Activated T-cell treated with anti-CD3 and anti-CD28 coated beads for 48 hours (primary cell): ENCODE data around the gene NHLRC4.
A peak's percentile ranks its signal among the peaks of the same experiment; 100 is the strongest.
"Not testable (repeated sequence)": the region's sequence is repeated elsewhere in the genome, so short reads cannot be mapped to it uniquely, and the experiment has no call there.

Experiments
- DNase-seq: peaks from one replicate; pipeline ENCODE4 v3.0.0-alpha.2; 2020; ENCODE audit warnings: low read depth

The NHLRC4 gene

DNA sequence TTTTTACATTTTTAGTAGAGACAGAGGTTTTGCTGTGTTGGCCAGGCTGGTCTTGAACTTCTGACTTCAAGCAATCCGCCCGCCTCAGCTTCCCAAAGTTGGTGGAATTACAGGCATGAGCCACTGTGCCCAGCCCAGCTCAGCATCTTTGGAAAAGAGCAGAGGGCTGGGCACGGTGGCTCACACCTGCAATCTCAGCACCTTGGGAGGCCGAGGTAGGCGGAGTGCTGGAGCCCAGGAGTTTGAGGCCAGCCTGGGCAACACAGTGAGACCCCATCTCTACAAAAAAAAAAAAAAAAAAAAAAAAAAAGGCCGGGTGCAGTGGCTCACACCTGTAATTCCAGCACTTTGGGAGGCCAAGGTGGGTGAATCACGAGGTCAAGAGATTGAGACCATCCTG lies 30.9 kb downstream of the NHLRC4 start:
- DNase-seq = not testable (repeated sequence)

DNA sequence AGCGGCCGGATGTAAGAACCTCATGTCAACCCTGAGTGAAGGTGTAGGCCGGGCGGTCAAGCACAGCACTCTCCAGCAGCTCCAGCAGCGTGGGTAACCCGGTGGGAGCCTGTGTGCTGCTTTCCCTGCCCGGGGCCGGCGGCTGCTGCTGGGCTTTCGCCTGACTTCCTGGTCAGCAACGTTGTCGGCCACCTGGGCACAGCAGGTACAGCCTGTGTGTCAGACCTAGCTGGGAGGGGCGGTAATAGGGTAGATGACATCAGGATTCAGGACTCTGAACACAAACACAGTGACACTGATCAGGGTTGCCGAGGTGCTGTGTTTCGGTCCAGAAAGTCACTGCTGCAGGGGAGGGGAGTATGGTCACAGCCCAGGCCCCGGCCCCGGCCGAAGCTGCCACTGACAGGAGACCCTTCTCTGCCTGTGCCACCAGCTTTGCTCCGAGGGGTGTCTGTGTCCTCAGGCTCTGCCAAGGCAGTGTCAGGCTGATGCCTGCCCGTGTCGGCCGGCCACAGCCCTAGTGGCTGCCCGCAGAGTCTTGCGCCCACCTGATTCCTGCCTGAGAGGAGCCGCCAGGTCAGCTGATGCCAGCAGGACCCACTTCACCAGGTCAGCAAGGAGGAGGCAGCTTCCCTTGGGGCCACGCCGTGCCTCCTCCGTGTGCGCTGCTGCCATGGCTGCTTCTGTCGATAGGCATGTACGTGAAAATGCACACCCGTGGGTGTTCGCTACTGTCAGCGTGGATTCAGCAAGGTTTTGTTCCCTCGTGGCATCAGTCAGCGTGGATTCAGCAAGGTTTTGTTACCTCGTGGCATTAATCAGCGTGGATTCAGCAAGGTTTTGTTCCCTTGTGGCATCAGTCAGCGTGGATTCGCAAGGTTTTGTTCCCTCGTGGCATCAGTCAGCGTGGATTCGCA lies 32.3 kb downstream of the NHLRC4 start:
- DNase-seq = no peak

DNA sequence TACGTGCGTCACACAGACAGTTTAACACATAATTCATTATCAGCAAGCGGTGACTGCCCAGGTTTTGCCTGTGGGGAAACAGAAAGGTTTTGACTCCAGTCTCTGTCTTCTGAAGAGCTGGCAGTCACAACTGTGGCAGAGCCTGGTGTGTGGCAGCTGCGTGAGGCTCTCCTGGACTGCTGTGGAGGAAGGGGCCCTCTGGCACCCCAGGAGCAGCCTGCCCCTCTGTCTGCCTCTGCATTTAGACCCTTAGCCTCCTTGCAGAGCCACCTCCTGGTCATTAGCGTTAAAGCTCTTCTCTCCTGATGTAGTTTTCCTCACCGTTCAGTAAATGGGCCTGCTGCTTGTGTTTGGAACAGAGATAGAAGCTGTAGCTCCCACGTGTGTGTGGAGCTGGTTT lies 34.0 kb downstream of the NHLRC4 start:
- DNase-seq = no peak

DNA sequence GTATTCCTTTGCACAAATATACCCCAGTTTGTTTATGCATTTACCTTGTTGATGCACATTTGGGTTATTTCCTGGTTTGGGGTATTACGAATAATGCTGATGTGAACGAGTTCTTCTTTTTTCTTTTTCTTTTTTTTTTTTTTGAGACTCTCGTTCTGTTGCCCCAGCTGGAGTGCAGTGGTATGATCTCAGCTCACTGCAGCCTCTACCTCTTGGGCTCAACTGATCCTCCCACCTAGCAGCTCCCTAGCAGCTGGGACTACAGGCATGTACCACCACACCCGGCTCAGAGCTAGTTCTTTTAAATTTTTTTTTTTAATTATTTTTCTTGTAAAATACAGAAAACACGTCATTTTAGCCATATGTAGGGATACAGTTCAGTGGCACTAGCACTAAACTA lies 37.1 kb downstream of the NHLRC4 start:
- DNase-seq = no peak

DNA sequence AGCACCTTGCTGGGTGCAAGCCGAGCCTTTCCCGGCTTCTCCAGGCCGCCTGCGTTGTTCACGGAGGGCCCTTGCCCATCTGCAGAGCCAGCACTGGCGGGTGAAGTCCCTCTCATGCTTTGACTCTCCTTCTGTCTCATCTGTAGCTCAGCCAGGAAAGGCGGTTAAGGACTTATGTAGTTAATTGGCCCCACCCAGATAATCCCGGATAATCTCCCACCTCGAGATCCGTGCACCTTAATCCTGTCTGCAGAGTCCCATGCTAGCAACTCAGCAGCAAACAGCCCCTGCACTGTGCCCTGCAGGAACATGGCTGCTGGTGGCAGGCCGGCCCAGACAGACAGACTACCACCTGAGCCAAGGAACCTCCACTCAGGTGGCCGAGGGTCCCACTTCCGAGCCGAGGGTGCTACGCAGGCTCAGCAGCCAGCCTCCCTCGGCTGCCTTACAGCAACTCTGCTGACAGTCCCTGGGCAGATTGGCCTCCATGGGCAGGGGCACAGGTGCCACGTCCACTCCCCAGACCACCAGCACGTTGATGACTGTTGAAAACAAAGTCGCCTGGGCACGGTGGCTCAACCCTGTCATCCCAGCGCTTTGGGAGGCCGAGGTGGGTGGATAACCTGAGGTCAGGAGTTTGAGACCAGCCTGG lies 40.0 kb downstream of the NHLRC4 start:
- DNase-seq = no peak

DNA sequence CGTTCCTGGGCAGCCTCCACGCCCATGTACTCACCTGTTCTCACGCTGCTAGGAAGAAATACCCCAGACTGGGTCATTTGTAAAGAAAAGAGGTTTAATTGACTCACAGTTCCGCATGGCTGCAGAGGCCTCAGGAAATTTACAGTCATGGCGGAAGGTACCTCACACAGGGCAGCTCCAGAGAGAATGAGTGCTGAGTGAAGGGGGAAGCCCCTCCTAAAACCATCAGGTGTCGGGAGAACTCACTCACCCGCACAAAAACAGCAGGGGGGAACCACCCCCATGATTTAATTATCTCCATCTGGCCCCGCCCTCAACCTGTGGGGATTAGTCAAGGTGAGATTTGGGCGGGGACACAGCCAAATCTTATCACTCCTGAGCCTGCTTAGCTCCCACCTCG lies 41.2 kb downstream of the NHLRC4 start:
- peak; percentile 58 for DNase-seq

DNA sequence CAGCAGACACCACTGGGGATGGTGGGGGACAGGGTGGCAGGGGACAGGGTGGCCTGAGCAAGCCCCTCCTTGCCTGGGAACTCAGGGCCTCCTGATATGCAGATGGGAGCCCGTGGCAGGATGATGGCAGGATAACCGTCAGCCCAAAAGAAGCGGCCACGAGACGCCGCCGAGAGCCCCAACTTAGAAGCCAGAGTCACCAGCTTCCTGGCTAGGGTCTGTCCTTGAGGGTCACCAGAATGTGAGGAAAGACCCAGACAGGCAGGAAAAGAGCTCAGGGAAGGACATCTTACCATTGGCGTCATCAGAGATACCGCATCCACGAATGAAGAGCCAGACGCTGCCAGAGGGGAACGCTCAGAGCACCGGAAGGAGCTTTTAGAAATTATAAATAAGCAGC lies 42.5 kb downstream of the NHLRC4 start:
- no peak for DNase-seq

DNA sequence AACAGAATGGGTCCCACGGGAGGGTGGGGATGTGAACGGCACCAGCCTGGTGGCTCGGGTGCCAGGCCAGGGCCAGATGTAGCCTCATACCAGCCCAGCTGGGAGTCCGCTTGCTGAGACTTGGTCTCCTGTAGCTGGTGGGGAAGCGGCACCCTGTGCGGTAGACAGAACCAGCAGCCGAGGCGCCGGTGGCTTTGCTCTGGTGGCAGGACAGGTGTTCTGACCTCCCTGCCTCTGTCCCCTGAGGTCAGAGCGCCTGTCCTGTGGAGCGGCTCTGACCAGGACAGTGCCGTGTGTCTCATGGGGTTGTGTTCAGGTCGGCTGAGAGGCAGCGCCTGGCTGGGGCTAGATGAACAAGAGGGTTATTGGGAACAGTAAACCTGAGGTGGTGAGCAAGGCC lies 43.2 kb downstream of the NHLRC4 start:
- DNase-seq = no peak

DNA sequence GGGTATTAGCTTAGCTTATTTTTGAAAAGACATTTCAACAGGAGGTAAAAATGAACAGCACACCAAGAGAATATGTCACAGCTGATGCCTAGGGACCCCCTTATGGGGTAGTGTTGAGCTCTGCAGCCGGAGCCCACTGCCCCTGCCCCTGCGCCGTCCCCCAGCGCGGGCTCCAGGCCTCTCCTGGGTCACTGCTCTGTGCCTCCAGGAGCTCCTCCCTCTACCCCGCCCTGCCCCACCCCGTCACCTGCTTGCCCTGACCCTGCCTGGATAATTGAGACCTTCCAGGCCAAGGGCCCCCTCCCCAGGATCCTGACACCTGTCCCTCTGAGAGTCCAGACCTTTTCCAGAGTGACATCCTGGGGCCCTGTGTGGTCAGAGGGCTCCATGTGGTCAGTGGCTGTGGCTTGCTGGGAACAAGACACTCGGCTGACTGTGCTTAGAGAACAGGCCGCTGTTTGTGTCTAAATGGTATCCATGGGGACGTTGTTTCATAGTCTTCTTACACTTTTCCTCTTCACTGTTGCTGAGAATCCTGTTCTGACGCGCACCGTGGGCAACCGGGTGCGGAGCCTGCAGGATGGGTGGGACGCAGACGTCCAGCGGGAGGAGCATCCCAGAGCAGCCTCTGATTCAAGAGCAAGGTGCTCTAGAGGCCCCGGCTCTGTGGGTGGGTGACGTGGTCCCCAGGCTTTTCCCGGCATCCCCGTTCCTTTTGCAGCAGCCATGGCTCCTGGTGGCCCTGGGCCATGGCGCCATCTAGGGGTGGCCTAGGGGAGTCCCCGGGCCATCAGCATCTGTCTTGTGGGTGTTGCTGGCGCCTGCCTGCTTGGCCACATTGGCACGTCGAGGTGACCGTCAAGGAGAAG lies 43.9 kb downstream of the NHLRC4 start:
- peak; percentile 61 for DNase-seq

DNA sequence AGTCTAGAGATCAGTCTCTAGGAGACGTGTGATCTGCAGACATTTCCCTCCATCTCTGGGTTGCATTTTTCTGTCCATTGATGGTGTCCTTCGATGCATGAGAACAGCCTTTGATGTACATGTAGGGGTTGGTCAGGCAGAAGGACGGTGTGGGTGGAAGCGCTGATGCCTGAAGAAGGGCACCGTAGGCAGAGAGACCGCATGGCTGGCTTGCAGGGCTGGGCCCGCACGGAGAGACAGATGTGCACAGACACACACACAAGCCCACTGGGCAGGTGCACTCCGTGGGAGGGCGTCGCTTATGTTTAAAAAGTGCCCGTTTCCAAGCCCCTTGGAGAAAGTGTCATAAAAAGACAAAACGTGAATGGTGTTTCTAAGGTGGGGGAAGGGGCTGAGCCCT lies 48.3 kb downstream of the NHLRC4 start:
- DNase-seq = no peak

DNA sequence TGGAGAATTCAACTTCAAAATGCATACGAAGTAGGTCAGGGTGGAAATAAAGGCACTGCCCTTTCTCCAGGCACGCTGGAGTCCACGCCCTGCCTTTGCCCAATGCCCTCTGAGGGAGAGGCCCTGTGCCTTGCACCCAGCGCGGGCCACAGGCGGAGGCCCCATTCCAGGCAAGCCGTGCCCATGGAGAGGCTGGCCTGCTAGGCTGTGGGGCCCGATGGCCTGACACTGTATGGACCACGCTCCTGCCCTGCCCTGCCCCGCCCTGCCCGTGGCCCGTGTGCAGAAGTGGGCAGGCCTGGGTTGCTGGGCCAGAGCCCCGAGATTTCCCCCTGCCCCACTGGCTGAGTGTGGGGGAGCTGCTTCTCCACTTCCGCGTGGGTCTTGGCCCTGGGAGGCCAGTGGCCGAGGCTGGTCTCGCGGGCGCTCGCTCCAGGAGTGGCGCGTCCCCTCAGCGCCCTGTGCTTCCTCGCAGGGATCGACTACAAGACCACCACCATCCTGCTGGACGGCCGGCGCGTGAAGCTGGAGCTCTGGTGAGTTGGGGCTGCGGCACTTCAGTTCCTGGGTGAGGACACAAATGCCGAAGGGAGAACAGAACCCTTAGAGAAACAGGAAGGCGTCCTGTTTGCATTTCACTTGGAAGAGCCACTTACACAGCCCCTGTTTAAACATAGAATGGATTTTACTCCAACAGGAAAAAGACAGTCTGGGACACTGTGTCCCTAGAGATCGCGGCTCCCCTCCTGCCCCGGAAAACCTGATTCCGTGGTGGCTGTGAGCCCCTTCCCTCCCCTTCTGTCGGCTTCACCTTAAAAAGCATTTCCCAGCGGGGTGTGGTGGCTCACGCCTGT lies 50.2 kb downstream of the NHLRC4 start:
- no peak for DNase-seq

DNA sequence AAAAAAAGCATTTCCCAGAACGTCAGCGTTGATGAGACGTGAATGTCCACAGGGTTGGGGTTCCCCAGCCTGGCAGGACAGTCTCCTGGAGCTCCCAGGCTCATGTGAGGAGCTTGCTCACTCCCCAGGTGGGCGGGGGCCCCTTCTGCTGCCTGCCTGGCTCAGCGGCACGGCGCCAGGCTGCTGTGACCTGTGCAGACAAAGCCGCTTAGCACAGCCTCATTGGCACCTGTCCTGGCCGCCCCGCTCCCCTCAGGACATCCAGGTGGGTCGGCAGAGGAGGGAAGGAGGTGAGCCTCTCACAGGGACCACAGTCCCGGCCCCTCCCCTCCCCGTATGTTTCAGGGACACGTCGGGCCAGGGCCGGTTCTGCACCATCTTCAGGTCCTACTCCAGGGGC lies 51.0 kb downstream of the NHLRC4 start:
- no peak for DNase-seq
